HG02852 (cell line): Measurements from ENCODE around the gene NDC80.
"Not testable (repeated sequence)": the region's sequence is repeated elsewhere in the genome, so short reads cannot be mapped to it uniquely, and the experiment has no call there.

Experiments
- ATAC-seq: cut with Tn5 transposase; IDR thresholded peaks from one replicate; pipeline ENCODE4 v1.9.1; 2021; ENCODE audit warnings: mild to moderate bottlenecking, moderate library complexity; ENCODE audit not compliant: unreplicated experiment

NDC80 gene

DNA sequence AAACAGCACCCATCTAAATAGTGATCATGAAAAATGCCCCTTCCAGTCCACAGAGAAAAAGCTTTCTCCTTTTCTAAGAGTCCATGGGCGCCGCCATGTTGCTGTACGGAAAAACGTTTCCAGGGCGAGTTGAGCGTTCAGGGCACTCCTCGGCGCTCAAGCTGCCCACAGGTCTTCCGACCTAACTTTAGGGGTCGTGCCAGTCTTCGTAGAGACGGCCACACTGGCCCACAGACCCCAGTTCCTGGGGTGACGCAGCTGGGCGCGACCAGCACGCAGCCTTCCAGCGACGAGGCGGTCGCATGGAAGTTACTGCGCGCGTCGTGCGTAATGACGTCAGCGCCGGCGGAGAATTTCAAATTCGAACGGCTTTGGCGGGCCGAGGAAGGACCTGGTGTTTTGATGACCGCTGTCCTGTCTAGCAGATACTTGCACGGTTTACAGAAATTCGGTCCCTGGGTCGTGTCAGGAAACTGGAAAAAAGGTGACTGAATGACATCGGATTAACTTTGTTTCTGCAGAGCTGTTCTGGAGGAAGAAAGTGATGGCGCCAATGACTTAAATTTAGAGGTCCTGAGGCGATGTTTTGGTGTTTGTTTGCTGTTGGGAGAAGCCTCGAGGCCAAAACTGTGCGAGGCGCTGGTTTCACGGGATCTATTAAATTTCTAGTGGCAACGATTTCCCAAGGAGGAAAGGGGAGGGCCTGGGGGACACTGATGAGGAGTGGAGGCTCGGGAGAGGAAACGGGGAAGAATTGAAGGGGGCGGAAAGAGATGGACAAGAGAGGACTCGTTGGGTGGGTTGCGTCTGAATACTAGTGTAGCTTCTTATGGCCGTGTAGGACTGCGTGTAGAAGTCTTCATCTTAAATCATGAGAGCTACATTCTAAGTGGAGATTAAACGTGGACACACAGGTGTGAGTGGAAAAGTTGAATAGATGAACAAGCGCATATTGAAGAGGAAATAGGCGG is at the start of gene NDC80, which contains the start of gene METTL4:
Gene NDC80, plus strand, starts transcription at position 358 of the 971 bp plus-strand sequence. CDS start 1,429 bp downstream, outside the sequence.
Gene METTL4, minus strand, starts transcription at position 306 of the 971 bp plus-strand sequence. CDS start 4,289 bp downstream, outside the sequence.
- ATAC-seq, result peak; percentile 72

- ATAC-seq, result no peak
Measured at GRCh38 chr18:2522112-2522511, 49.2 kb upstream of the NDC80 start.

GRCh38 chr18:2524794-2525198 is 46.6 kb upstream of the NDC80 start:
- ATAC-seq, result not testable (repeated sequence)

GRCh38 chr18:2526329-2526728 is 45.0 kb upstream of the NDC80 start:
- ATAC-seq, result no peak

DNA sequence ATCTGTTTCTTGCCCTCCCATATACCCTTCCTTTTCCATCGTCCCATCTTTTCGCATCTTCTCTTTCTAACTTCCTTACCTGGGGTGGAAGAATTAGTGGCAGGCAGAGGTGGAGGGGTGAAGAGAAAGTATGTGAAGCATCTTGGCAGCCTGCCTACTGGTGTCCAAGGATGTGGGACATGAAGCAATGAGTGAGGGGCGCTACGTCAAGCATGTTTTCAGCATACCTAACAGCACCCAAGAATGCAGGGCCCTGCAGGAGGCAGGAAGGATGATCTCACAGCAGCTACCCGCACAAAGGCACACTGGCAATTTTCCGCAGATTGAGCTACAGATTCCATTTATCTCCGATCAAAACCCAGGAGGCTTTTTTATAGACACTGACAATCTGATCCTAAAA is 42.2 kb upstream of the NDC80 start:
- ATAC-seq, result no peak

- ATAC-seq, result no peak
Measured at GRCh38 chr18:2531751-2532150, 39.6 kb upstream of the NDC80 start.

GRCh38 chr18:2532797-2533196 is 38.6 kb upstream of the NDC80 start:
- ATAC-seq, result no peak

DNA sequence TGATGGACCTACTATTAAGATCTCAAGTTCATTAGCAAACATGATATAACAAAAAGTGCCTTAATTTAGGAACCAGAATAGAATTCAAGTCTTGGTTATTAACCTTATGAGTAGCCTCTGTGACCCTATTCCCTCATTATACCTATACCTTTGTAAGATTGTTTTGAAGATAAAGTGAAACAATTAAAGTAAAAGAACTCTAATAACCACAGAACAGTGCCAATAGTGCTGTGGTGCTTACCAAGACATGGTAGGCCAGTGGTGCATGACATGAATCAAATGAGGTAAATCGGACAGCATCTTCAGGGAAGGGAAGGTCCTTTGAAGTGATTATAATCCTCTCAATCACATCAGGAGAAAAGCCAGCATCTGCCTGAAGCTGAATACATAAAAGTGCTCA is 36.5 kb upstream of the NDC80 start:
- no peak for ATAC-seq

DNA sequence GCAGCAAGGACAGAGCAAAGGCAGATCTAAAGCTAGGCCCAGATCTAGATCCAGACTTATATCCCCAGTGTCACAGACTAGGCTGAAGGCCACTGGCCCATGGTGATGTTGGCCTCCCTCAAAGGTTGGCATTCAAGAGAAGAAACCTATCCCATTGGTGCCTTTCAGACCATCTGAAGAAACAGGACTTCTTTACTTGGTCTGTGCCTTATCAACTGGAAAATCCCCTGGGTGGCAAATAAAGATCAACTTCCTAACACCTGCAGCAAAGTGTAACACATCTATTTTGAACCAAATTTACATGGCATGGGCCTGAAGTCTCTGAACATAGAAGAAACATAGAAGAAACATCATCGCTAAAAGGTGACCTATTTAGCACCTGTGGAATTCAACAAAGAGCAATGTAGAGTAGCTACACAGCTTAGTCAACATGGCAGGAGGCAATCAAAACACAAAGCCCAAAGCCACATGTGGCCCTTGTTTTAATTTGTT is 35.9 kb upstream of the NDC80 start:
- no peak for ATAC-seq

GRCh38 chr18:2536063-2536462 is 35.3 kb upstream of the NDC80 start:
- no peak for ATAC-seq

- no peak for ATAC-seq
Measured at GRCh38 chr18:2536493-2536892, 34.9 kb upstream of the NDC80 start.

GRCh38 chr18:2537296-2537695 is 34.1 kb upstream of the NDC80 start:
- ATAC-seq, result no peak

GRCh38 chr18:2538236-2538635 is 33.1 kb upstream of the NDC80 start:
- ATAC-seq, result no peak

DNA sequence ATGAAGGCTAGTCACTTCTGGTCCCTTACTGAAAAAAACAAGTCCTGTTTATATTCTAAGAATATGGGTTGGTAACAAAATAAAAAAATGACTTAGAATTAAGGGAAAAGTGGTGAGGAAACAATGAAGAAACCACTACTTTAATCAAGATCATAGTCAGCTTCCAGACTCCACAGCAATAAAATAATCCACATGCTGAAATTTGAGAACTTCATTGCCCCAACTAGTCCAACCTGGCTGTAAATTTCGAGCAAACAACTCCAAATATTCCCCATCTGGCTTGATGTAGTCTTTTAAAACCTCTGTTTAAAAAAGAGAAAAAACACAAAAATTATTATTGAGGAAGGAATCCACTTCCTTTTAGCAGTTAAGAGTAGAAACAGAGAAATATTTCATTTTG is 32.5 kb upstream of the NDC80 start:
- no peak for ATAC-seq

GRCh38 chr18:2540575-2540974 is 30.8 kb upstream of the NDC80 start:
- no peak for ATAC-seq

- peak; percentile 66 for ATAC-seq
Measured at GRCh38 chr18:2541925-2542563, 29.3 kb upstream of the NDC80 start.

GRCh38 chr18:2545155-2545554 is 26.2 kb upstream of the NDC80 start:
- ATAC-seq, result no peak

- ATAC-seq, result peak; percentile 62
Measured at GRCh38 chr18:2547477-2548087, 23.8 kb upstream of the NDC80 start.

DNA sequence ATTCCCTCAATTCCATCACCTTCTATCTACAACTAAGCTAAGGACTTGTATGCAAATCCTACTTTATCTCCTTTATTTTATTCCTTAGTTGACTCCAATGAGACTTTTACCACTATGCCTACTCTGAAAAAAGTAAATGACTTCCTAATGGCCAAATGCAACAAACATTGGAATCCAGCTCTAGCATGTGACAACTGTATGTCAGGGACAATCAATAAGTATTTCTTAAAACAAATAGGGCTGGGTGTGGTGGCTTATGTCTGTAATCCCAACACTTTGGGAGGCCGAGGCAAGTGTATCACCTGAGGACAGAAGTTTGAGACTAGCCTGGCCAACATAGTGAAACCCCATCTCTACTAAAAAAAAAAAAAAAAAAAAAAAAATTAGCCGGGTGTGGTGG is 21.9 kb upstream of the NDC80 start:
- ATAC-seq, result no peak

DNA sequence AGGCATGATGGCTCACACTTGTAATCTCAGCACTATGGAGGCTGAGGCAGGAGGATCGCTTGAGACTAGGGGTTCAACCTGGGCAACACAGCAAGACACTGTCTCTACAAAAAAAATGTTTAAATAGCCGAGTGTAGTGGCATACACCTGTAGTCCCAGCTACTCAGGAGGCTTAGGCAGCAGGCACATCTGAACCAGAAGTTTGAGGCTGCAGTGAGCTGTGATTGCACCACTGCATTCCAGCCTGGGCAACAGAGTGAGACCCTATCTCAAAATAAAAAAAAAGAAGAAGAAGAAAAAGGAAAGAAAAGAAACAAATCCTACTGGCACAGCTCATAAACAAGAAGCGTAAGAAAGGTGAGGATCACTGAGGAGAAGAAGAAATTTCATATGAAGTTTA is 19.9 kb upstream of the NDC80 start:
- no peak for ATAC-seq

DNA sequence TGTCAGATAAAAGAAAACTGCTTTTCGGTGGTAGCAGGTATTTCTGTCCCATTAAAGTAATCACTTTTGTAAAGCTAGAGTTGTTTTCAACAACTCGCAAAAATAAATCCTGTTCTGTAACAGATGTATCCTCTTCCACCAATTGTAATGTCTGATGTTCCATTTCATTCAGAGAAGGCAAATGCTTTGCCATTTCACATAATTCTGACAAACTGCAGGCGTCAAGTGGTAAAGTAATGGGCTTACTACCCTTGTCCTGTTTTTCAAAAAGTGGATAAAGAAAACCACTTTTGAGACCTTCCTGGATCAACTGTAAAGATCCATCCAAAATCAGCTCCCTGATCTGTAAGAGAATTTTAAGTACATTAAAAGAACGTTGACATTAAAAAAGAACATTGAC is 16.7 kb upstream of the NDC80 start:
- ATAC-seq, result no peak
